Neural progenitor cell (in vitro differentiated cells): ENCODE results near the gene CDSN.

Experiments
- EZH2 ChIP-seq: fragments of 200-600 bp; sonication (generic); IDR thresholded peaks from 2 replicates; pipeline ENCODE4 v1.6.1; 2017; ENCODE audit warnings: antibody characterized with exemption, mild to moderate bottlenecking, moderate library complexity
- TF ChIP-seq, protein P1 (sequence below): fragments of 200-600 bp; sonication (generic); IDR thresholded peaks from 2 replicates; pipeline ENCODE4 v1.5.1; 2017; ENCODE audit warnings: antibody characterized with exemption, mild to moderate bottlenecking

DNA sequence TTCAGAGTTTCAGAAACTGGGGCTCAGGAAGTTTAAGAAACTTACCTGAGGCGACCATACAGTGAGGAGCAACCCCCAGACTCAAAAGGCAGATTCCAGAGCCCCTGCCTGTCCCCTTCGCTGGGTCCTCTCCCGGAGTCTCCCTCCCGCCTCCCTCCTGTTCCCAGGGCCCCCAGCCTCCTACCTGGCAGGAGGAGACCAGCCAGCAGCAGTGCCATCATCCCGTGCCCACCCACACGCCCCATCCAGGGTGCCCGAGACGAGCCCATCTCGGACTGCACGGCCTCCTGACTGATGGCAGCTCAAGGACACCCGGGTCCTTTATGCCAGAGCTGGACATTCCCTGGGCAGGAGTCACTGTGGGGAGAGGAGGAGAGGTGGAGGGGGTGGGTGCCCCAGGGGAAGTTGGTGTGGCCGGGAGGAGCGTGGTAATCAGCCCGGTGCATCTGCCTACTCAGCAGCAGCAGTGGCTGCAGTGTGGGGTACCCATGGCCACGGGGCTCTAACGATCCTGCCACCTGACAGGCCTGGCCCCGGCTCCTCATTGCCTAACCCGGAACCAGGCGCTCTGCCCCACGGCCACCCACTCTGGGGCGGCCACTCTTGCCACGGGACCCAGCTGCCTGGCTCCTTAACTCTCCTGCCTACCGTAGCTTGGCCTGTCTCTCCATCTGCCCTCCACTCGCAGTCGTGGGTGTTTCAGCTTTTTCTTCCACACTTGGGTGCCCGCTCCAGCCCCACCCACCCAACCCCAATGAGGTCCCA, at the start of gene CDSN:
- TF ChIP-seq, protein P1, sequence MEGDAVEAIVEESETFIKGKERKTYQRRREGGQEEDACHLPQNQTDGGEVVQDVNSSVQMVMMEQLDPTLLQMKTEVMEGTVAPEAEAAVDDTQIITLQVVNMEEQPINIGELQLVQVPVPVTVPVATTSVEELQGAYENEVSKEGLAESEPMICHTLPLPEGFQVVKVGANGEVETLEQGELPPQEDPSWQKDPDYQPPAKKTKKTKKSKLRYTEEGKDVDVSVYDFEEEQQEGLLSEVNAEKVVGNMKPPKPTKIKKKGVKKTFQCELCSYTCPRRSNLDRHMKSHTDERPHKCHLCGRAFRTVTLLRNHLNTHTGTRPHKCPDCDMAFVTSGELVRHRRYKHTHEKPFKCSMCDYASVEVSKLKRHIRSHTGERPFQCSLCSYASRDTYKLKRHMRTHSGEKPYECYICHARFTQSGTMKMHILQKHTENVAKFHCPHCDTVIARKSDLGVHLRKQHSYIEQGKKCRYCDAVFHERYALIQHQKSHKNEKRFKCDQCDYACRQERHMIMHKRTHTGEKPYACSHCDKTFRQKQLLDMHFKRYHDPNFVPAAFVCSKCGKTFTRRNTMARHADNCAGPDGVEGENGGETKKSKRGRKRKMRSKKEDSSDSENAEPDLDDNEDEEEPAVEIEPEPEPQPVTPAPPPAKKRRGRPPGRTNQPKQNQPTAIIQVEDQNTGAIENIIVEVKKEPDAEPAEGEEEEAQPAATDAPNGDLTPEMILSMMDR = no peak
- no peak for TF ChIP-seq EZH2
